Panc1 (cell line): Measurements from ENCODE around the gene THADA. TPM values are rescaled to one million over a fixed set of nuclear protein-coding genes. Genes with fewer than 3 reads are reported as not detected.

ENCODE experiments used
- ATAC-seq: fragments of 200-7000 bp; cut with Tn5 transposase; 2 replicates; pipeline ENCODE4 v1.9.1; 2020; ENCODE audit warnings: mild to moderate bottlenecking, moderate library complexity
- BruUV-seq: library from RNA; stranded (reverse); fragments of 400-500 nt; replicated peaks from 2 replicates; lab custom pipeline; 2021; lab: Mats Ljungman, UMichigan
- CTCF ChIA-PET: fragments of 300-600 bp; sonication (Branson Sonifier 250); formaldehyde crosslinking; loops from one replicate; lab custom pipeline; 2022; ENCODE audit warnings: antibody characterized with exemption; lab: Charles Lee
- POLR2A ChIA-PET: fragments of 300-600 bp; sonication (Branson Sonifier 250); formaldehyde crosslinking; loops from one replicate; lab custom pipeline; 2022; ENCODE audit warnings: antibody characterized with exemption; lab: Charles Lee
- DNase-seq: peaks from one replicate; pipeline ENCODE4 v3.0.0-alpha.2; 2010; ENCODE audit warnings: low read depth, low spot score
- H3K27ac ChIP-seq: 2 replicates; pipeline ENCODE4 v1.5.1; 2011; ENCODE audit warnings: mild to moderate bottlenecking, low read length, inconsistent platforms
- H3K27me3 ChIP-seq: fragments of 200-500 bp; sonication (Bioruptor generic); 2 replicates; pipeline ENCODE4 v1.6.0; 2014; ENCODE audit warnings: low read length, inconsistent platforms; ENCODE audit not compliant: control insufficient read depth, insufficient read depth
- H3K36me3 ChIP-seq: fragments of 200-500 bp; sonication (Bioruptor generic); 2 replicates; pipeline ENCODE4 v1.5.1; 2014; ENCODE audit warnings: inconsistent platforms, mild to moderate bottlenecking, low read length, moderate library complexity; ENCODE audit not compliant: control insufficient read depth, insufficient read depth
- H3K4me1 ChIP-seq: 2 replicates; pipeline ENCODE4 v1.5.1; 2011; ENCODE audit warnings: inconsistent platforms, mild to moderate bottlenecking, low read length, moderate library complexity; ENCODE audit not compliant: control insufficient read depth, insufficient read depth
- H3K4me3 ChIP-seq, 2 experiments: 2 replicates each; pipeline ENCODE4 v1.5.1; 2011 to 2012; ENCODE audit warnings: low read depth in 2 of 2, low read length in 2 of 2, mild to moderate bottlenecking in 2 of 2, inconsistent platforms in 1 of 2, moderate library complexity in 1 of 2
- H3K9me3 ChIP-seq: fragments of 200-500 bp; sonication (Bioruptor generic); 2 replicates; pipeline ENCODE4 v1.5.1; 2014; ENCODE audit warnings: low read depth, mild to moderate bottlenecking, inconsistent platforms, low read length, moderate library complexity; ENCODE audit not compliant: control insufficient read depth, insufficient read depth
- CTCF ChIP-seq: fragments of 450-650 bp; IDR thresholded peaks from 2 replicates; pipeline ENCODE4 v1.5.1; 2017; ENCODE audit warnings: mild to moderate bottlenecking
- POLR2AphosphoS5 ChIP-seq: IDR thresholded peaks from 2 replicates; pipeline ENCODE4 v1.6.1; 2012; ENCODE audit warnings: mild to moderate bottlenecking, low read depth, low read length, moderate library complexity
- SIN3A ChIP-seq: IDR thresholded peaks from 2 replicates; pipeline ENCODE4 v1.6.1; 2012; ENCODE audit warnings: low read depth, mild to moderate bottlenecking, low read length, moderate library complexity, borderline replicate concordance; ENCODE audit not compliant: insufficient read depth
- TCF7L2 ChIP-seq: IDR thresholded peaks from 2 replicates; pipeline ENCODE4 v1.6.1; 2011; ENCODE audit warnings: mild to moderate bottlenecking, low read depth, low read length, inconsistent platforms
- in situ Hi-C: cut with HindIII; loops from 2 replicates; pipeline ENCODE4 v1.10.0; 2016; ENCODE audit warnings: low sequenced_read_pairs, low pct_unique_long_range_greater_than_20kb
- intact Hi-C: fragments of 100-400 bp; cut with micrococcal nuclease; formaldehyde crosslinking; loops from one replicate; pipeline ENCODE4 v1.10.0; 2022; ENCODE audit not compliant: unreplicated experiment
- total RNA-seq: library from RNA; stranded (reverse); gene quantifications from one replicate; pipeline ENCODE4 v1.2.1, GENCODE V29; 2021; ENCODE audit not compliant: unreplicated experiment
- TF ChIP-seq, protein P1 (sequence below), 2 experiments: IDR thresholded peaks; 2 replicates each; pipeline ENCODE4 v1.6.1; 2011 to 2012; ENCODE audit warnings: low read depth in 2 of 2, control low read depth in 1 of 2, low read length in 1 of 2, mild to moderate bottlenecking in 1 of 2, moderate library complexity in 1 of 2; ENCODE audit not compliant: insufficient read depth in 1 of 2

THADA gene
- total RNA-seq, 1 experiment from 2014 or later = 37.2 TPM

DNA sequence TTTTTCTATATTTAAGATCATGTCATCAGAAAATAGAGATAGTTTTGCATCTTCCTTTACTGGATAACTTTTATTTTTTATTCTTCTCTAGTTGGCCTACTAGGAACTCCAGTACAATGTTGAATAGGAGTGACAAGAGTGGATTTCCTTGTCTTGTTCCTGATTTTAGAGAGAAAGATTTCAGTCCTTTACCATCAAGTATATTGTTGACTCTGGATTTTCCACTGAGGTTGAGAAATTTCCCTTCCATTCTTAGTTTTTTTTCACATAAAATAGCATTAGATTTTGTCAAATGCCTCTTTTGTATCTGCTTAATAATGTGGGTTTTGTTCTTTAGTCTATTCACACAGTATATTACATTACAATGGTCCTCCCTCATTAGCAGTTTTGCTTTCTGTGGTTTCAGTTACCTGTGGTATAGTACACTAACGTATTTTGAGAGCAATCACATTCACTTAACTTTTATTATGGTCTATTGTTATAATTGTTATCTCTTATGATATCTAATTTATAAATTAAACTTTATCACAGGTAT is 105.5 kb downstream of the THADA start:
- H3K4me1 ChIP-seq = no peaks in the 10 kb centered on the region; the same call in 1 of the 2 replicates
- DNase-seq (no peak), ATAC-seq (no peak)
- H3K9me3 ChIP-seq = no peaks in the 10 kb centered on the region
- CTCF ChIA-PET = no interaction called here
- H3K27me3 ChIP-seq = no peaks in the 10 kb centered on the region
- in situ Hi-C loops = no loop called here
- H3K4me3 ChIP-seq = no peak overlapping the region
- no TSS peak for BruUV-seq
- intact Hi-C loops = no loop called here
- no peak overlapping the region for H3K27ac ChIP-seq
- TF ChIP-seq CTCF = no peak
- TF ChIP-seq, protein P1, sequence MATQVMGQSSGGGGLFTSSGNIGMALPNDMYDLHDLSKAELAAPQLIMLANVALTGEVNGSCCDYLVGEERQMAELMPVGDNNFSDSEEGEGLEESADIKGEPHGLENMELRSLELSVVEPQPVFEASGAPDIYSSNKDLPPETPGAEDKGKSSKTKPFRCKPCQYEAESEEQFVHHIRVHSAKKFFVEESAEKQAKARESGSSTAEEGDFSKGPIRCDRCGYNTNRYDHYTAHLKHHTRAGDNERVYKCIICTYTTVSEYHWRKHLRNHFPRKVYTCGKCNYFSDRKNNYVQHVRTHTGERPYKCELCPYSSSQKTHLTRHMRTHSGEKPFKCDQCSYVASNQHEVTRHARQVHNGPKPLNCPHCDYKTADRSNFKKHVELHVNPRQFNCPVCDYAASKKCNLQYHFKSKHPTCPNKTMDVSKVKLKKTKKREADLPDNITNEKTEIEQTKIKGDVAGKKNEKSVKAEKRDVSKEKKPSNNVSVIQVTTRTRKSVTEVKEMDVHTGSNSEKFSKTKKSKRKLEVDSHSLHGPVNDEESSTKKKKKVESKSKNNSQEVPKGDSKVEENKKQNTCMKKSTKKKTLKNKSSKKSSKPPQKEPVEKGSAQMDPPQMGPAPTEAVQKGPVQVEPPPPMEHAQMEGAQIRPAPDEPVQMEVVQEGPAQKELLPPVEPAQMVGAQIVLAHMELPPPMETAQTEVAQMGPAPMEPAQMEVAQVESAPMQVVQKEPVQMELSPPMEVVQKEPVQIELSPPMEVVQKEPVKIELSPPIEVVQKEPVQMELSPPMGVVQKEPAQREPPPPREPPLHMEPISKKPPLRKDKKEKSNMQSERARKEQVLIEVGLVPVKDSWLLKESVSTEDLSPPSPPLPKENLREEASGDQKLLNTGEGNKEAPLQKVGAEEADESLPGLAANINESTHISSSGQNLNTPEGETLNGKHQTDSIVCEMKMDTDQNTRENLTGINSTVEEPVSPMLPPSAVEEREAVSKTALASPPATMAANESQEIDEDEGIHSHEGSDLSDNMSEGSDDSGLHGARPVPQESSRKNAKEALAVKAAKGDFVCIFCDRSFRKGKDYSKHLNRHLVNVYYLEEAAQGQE (IDR thresholded peaks at IDR 0.05; ENCODE audit: insufficient read depth in 1 of 2, low read depth in 2 of 2, low read length in 1 of 2) = no peak
- no peak for TF ChIP-seq TCF7L2
- TF ChIP-seq SIN3A = no peak
- TF ChIP-seq POLR2AphosphoS5 = no peak
- POLR2A ChIA-PET = interaction anchor here (0.5 kb wide), 1 partner anchor 64 kb away, joined by 5 read pairs; no protein-coding TSS in a partner anchor
- H3K36me3 ChIP-seq = no peaks in the 10 kb centered on the region

GRCh38 chr2:43488737-43489136 is 107.1 kb downstream of the THADA start:
- Histone ChIP-seq H3K27me3 (no peaks in the 10 kb centered on the region), H3K36me3 (no peaks in the 10 kb centered on the region; the same call in 1 of the 2 replicates), H3K27ac (no peak overlapping the region), H3K4me3 (no peak overlapping the region), H3K4me1 (no peaks in the 10 kb centered on the region; the same call in 1 of the 2 replicates), H3K9me3 (no peaks in the 10 kb centered on the region)
- in situ Hi-C loops = no loop called here
- intact Hi-C loops = loop anchor here (10.0 kb wide), 1 partner anchor 354 kb away; no protein-coding TSS in a partner anchor
- TF ChIP-seq POLR2AphosphoS5 = no peak
- TF ChIP-seq, protein P1 (IDR thresholded peaks at IDR 0.05; ENCODE audit: insufficient read depth in 1 of 2, low read depth in 2 of 2, low read length in 1 of 2) = no peak
- no peak for TF ChIP-seq CTCF
- TF ChIP-seq SIN3A = no peak
- TF ChIP-seq TCF7L2 = no peak
- BruUV-seq = no TSS peak
- DNase-seq (no peak), ATAC-seq (no peak)
- ChIA-PET CTCF (no interaction called here), POLR2A (no interaction called here)
